SK-N-MC (cell line): ENCODE results near the gene EPB41L1.

ENCODE experiments used
- EZH2 ChIP-seq: fragments of 200-600 bp; sonication (generic); IDR thresholded peaks from one replicate; pipeline ENCODE4 v1.6.1; 2017; ENCODE audit warnings: antibody characterized with exemption
- FOXP2 ChIP-seq: optimal IDR thresholded peaks from 2 replicates; pipeline ENCODE3; 2011; ENCODE audit warnings: mild to moderate bottlenecking, moderate library complexity; ENCODE audit not compliant: insufficient read depth; ENCODE audit errors: extremely low read length, control extremely low read depth
- POLR2AphosphoS5 ChIP-seq: IDR thresholded peaks from 2 replicates; pipeline ENCODE4 v1.6.1; 2012; ENCODE audit warnings: mild to moderate bottlenecking, low read depth, low read length, borderline replicate concordance

DNA sequence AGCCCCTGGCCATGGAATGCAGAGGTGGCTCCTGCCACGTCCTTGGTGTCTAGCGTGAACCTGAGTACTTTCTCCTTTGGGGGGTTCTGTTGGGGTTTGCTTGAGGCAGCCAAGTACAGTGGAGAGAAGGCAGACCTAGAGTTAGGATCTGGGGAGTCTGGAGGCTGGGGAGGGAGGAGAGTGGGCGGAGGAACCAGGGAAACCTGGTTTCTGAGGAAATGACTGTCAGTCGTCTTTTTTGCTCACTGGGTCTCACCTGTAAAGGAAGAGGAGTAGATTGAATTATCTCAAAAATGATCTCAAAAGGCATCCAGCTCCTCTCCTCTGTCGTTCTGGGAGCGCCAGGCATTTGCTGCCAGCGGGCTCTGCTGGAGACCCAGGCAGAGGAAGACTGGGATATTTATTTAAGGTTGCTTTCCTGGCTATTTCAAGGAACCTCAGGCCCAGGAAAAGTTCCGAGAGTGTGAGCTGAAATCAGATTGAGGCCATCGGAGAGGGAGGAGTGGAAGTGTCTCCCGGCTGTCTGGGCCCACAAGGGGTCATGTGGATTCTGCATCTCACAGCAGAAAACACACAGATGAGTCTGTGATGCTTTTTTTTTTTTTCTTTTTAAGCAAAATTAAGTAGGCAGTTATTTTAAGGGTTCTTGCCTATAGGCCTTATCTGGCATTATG, 16.1 kb downstream of the EPB41L1 start:
- TF ChIP-seq POLR2AphosphoS5 (no peak), EZH2 (no peak), FOXP2 (no peak)
